ENCODE results near the gene PRDX2.
"Not testable (repeated sequence)": the region's sequence is repeated elsewhere in the genome, so short reads cannot be mapped to it uniquely, and the experiment has no call there.

PRDX2 gene

GRCh38 chr19:12825254-12826131, 23.9 kb upstream of the PRDX2 start:
- DNase-seq (ENCODE audit: low read depth, low spot score) = peak; percentile 46

DNA sequence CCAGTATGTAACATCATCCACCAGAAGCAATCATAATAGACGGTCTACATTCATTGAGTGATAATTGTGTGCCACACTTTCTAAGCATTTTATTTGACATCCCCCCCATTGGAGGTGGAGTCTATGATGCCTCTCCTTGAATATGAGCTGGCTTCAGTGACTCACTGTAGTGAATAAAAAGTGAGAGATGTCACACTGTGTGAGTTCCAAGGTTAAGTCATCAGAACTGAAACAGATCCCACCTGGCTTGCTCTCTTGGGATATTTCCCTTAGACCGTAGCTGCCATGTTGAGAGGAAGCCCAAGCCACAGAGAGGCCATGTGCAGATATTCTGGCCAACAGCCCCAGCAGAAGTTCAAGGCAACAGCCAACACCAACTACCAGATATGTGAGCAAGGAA, 20.2 kb upstream of the PRDX2 start:
- DNase-seq (ENCODE audit: low read depth, low spot score) = no peak

DNA sequence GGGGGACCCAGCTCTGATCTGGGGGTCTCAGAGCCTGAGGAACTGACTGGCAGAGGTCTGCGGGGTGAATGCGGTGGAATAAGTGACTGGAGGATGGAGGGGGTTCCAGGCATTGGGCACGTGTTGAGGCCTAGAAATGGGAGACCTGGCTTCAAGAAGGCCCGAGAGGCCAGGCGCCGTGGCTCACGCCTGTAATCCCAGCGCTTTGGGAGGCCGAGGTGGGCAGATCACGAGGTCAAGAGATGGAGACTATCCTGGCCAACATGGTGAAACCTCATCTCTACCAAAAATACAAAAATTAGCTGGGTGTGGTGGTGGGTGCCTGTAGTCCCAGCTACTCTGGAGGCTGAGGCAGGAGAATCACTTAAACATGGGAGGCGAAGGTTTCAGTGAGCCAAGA, 16.2 kb upstream of the PRDX2 start:
- not testable (repeated sequence) for DNase-seq (ENCODE audit: low read depth, low spot score)

GRCh38 chr19:12817188-12817587, 15.6 kb upstream of the PRDX2 start:
- DNase-seq (ENCODE audit: low read depth, low spot score) = not testable (repeated sequence)

- no peak for DNase-seq (ENCODE audit: low read depth, low spot score)
Measured at GRCh38 chr19:12815088-12815487, 13.5 kb upstream of the PRDX2 start.

- peak; percentile 97 for DNase-seq (ENCODE audit: low read depth, low spot score)
Measured at GRCh38 chr19:12806242-12807081, 4.9 kb upstream of the PRDX2 start, which contains the start of gene RNASEH2A. Gene RNASEH2A, plus strand, starts transcription at chr19:12806584. Its CDS starts 90 bp downstream, at chr19:12806674.

- no peak for DNase-seq (ENCODE audit: low read depth, low spot score)
Measured at GRCh38 chr19:12804051-12804450, 2.5 kb upstream of the PRDX2 start.

DNA sequence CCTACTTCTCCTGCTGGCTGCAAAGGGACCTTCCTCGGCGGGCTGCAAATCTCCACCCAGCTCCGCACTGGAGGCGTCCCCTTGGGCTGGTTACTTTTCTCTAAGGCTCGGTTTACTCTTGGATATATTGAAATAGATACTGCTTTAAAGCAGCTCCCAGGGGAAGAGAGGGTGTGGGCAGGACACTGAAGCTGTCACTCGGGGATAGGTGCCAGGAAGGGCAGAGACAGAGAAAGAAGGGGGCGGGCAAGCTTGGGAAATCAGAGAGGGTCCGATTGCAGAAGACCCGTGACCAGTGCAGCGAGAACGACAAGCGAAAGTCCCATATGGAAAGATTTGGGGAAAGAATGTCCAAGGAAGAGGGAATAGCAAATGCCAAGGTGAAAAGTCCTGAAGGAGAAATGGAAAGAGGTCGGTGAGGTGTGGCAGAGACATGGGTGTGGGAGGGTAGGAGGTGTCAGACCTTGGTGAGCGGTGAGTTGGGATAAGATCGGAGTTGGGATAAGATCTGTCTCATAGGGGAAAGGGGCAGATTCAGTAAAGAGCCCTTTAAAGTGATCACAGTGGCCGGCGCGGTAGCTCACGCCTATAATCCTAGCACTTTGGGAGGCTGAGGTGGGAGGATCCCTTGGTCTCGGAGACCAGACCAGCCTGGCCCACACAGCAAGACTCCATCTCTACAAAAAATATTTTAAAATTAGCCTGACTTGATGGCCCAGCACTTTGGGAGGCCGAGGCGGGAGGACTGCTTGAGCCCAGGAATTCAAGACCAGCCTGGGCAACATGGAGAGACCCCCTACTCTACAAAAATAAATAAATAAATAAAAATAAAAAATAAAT, 887 bp upstream of the PRDX2 start:
- DNase-seq (ENCODE audit: low read depth, low spot score) = no peak

DNA sequence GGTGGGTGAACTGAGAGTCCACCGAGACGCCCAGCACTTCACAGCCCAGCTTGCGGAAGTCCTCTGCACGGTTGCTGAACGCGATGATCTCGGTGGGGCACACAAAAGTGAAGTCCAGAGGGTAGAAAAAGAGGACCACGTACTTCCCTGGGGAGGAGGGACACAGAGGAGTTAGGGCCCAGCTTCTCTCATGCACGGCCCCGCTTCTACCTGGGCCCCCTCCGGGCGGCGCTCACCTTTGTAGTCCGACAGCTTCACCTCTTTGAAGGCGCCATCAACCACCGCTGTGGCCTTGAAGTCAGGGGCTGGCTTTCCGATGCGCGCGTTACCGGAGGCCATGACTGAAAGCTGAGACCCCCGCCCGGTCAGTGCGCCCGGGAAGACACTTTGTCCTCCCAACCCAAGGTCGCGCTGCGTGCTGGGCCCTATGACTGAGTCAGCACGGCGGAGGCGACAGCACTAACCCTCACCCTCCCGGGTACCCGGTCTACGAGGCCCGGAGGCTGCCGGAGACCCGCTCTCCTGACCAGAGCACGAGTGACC, 606 bp downstream of the PRDX2 start:
- peak; percentile 23 for DNase-seq (ENCODE audit: low read depth, low spot score)

DNA sequence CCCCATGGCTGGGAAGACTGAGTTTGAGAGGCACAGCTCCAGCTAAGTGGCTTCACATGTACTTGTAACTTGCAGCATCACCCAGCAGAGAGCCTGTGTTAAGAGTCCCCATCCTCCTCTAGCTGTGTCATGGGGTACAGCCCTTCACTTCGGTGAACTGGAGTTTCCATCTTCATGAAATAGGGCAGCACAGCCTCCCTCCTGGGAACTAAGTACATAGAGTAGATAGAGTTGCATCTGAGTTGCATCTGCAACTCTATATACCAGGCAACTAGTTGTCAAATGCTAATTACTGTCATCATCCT, 1.2 kb downstream of the PRDX2 start:
- DNase-seq (ENCODE audit: low read depth, low spot score) = no peak

- DNase-seq (ENCODE audit: low read depth, low spot score) = no peak
Measured at GRCh38 chr19:12799742-12800465, 1.7 kb downstream of the PRDX2 start.

- not testable (repeated sequence) for DNase-seq (ENCODE audit: low read depth, low spot score)
Measured at GRCh38 chr19:12797607-12798006, 4.0 kb downstream of the PRDX2 start.

- DNase-seq (ENCODE audit: low read depth, low spot score) = no peak
Measured at GRCh38 chr19:12797141-12797587, 4.4 kb downstream of the PRDX2 start.

DNA sequence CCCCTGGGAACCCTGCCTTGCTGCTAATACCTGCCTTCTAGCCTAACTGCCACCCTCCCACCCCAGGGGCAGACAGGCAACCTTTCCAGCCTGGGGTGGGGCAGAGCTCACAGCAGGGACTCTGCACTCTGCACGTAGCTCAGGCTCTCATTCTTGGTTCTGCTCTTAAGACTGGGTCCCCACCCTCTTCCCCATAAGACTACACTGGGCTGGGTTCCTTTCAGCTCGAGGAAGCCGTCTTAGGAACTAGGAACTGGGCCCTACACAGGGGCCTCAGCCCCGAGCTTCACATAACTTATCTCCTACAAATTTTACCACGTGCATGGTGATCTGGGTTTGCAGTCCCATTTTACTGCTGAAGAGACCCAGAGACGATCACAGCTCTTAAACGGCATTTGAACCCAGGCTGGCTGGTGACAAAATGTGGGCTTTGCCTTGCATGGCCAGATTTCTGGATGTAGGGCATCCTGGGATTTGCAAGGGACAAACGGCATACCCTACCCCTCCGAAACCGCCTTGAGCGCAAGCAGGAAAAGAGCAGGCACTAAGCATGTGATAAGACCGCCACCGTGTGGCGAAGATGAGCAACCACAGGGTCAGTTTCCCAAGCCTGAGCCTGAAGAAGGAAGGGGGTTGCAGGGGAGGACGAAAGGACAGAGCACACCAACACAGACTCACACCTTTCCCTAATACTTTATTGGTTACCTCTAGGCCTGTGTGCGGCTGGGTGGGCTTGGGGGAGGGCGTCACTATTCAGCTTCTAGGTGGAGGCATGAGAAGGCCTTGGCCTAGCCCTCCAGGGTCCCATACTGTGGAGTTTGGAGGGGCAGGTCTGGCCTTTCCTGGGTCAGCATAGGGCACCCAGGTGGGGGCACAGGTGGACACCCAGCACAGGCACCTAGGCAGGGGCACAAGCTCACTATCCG, 5.2 kb downstream of the PRDX2 start:
- DNase-seq (ENCODE audit: low read depth, low spot score) = peak; percentile 91

GRCh38 chr19:12794971-12795381, 6.6 kb downstream of the PRDX2 start:
- DNase-seq (ENCODE audit: low read depth, low spot score) = no peak

DNA sequence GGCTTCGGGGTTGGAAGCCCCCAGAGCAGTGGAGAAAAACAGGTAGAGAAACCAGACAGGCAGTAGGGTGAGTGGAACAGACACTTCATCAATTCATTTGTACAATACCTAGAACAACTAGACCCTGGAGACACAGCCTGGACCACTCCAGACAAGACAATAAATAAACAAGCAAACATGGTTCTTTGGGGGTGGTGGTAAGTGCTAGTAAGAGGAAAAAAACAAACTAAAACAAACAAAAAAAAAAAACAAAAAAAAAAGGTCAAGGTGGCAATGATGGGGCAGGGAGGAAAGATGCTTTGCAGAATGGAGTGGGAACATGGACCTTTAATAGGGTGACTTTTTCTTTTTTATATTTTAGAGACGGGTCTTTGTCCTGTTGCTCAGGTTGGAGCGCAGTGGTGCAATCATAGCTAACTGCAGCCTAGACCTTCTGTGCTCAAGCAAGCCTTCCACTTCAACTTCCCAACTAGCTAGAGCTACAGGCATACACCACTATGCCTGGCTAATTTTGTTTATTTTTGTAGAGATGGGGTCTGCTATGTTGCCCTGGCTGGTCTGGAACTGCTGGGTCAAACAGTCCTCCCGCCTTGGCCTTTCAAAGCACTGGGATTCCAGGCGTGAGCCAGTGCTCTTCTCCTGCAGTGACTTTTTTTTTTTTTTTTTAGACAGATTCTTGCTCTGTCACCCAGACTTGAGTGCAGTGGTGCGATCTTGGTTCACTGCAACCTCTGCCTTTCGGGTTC, 7.2 kb downstream of the PRDX2 start:
- peak; percentile 42 for DNase-seq (ENCODE audit: low read depth, low spot score)

DNA sequence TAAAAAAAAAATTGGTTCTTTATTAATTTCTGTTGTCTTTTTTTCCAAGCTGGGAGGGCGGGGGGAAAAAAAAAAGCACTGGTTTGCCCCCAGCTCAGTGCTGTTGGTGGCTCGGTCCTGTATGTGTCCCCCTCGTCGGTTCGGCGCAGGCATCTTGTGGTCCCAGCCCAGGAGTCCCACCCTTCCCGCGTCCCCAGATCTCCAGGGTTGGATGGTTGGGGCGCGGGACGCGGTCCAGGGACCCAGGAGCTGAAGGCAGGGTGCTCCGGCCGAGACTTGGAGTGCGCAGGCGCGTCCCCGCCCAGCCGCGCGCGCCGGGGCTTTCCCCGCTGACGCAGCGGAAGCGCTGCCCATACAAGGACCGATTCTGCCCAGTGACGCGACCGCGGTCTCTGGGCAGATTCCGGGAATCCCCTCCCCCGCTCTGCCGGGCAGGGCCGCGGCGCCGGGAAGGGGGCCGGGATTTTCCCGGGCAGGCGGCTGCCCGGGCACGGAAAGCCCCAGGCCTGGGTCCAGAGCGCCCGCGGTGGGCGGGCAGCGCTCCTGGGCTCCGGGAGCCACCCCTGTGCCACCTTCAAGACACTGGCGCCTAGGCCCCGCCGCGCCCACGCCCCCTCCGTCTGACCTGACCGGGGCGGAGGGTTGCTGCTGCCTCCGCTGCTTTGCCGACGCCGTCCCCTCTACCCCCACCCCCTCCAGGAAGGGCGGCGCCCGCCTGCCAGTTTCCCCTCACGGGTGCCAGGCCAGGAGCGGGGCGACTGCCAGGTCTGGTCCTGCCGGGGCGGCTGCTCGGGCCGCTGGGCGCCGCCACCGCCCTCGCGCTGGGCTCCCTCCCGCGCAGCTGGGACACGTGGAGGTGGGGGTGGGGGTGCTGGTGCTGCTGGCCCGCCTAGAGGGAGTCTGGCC, 8.1 kb downstream of the PRDX2 start:
- peak; percentile 99 for DNase-seq (ENCODE audit: low read depth, low spot score)

- no peak for DNase-seq (ENCODE audit: low read depth, low spot score)
Measured at GRCh38 chr19:12792853-12793289, 8.7 kb downstream of the PRDX2 start.

Data from astrocyte of the hippocampus (primary cell).